Measurements from ENCODE around the gene PARN.

GRCh38 chr16:14531613-14532012, 98.4 kb downstream of the PARN start:
- TF ChIP-seq CTCF (IDR thresholded peaks at IDR 0.05; ENCODE audit: low read depth, low read length, poor library complexity, severe bottlenecking) (no peak), EZH2phosphoT487 (IDR thresholded peaks at IDR 0.05; ENCODE audit: borderline replicate concordance, low read length) (no peak)

All from DOHH2 (cell line).